ENCODE results near the gene ZFPM1. TPM values are rescaled to one million over a fixed set of nuclear protein-coding genes. Genes with fewer than 3 reads are reported as not detected.
A peak's percentile ranks its signal among the peaks of the same experiment; 100 is the strongest.

Gene ZFPM1
- total and polyA plus RNA-seq, 2 experiments from 2014 or later = 0.53 to 2.2 TPM

DNA sequence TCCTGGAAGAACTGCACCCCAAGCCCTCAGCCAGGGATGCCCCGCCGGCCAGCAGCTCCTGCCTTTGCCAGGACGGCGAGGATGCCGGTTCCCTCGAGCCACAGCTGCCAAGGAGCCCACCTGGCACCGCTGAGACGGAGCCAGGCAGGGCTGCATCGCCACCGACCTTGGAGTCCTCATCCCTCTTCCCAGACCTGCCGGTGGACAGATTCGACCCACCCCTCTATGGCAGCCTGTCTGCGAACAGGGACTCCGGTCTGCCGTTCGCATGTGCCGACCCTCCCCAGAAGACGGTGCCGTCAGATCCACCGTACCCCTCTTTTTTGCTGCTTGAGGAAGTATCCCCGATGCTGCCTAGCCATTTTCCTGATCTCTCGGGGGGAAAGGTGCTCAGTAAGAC, 21.4 kb upstream of the ZFPM1 start:
- TF ChIP-seq, protein P1, sequence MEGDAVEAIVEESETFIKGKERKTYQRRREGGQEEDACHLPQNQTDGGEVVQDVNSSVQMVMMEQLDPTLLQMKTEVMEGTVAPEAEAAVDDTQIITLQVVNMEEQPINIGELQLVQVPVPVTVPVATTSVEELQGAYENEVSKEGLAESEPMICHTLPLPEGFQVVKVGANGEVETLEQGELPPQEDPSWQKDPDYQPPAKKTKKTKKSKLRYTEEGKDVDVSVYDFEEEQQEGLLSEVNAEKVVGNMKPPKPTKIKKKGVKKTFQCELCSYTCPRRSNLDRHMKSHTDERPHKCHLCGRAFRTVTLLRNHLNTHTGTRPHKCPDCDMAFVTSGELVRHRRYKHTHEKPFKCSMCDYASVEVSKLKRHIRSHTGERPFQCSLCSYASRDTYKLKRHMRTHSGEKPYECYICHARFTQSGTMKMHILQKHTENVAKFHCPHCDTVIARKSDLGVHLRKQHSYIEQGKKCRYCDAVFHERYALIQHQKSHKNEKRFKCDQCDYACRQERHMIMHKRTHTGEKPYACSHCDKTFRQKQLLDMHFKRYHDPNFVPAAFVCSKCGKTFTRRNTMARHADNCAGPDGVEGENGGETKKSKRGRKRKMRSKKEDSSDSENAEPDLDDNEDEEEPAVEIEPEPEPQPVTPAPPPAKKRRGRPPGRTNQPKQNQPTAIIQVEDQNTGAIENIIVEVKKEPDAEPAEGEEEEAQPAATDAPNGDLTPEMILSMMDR (conservative IDR thresholded peaks at IDR 0.05; ENCODE audit: low read depth in 2 of 2) = no peak
- no peak for TF ChIP-seq ZNF114 (CRISPR knock-in tag; IDR thresholded peaks at IDR 0.05)
- TF ChIP-seq, protein P2, sequence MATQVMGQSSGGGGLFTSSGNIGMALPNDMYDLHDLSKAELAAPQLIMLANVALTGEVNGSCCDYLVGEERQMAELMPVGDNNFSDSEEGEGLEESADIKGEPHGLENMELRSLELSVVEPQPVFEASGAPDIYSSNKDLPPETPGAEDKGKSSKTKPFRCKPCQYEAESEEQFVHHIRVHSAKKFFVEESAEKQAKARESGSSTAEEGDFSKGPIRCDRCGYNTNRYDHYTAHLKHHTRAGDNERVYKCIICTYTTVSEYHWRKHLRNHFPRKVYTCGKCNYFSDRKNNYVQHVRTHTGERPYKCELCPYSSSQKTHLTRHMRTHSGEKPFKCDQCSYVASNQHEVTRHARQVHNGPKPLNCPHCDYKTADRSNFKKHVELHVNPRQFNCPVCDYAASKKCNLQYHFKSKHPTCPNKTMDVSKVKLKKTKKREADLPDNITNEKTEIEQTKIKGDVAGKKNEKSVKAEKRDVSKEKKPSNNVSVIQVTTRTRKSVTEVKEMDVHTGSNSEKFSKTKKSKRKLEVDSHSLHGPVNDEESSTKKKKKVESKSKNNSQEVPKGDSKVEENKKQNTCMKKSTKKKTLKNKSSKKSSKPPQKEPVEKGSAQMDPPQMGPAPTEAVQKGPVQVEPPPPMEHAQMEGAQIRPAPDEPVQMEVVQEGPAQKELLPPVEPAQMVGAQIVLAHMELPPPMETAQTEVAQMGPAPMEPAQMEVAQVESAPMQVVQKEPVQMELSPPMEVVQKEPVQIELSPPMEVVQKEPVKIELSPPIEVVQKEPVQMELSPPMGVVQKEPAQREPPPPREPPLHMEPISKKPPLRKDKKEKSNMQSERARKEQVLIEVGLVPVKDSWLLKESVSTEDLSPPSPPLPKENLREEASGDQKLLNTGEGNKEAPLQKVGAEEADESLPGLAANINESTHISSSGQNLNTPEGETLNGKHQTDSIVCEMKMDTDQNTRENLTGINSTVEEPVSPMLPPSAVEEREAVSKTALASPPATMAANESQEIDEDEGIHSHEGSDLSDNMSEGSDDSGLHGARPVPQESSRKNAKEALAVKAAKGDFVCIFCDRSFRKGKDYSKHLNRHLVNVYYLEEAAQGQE (IDR thresholded peaks at IDR 0.05; ENCODE audit: unreplicated experiment) = no peak
- TF ChIP-seq, protein P3, sequence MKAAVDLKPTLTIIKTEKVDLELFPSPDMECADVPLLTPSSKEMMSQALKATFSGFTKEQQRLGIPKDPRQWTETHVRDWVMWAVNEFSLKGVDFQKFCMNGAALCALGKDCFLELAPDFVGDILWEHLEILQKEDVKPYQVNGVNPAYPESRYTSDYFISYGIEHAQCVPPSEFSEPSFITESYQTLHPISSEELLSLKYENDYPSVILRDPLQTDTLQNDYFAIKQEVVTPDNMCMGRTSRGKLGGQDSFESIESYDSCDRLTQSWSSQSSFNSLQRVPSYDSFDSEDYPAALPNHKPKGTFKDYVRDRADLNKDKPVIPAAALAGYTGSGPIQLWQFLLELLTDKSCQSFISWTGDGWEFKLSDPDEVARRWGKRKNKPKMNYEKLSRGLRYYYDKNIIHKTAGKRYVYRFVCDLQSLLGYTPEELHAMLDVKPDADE (IDR thresholded peaks at IDR 0.05) = no peak
- no peak for TF ChIP-seq POLR2AphosphoS5 (IDR thresholded peaks at IDR 0.05; ENCODE audit: low read depth)
- no peak for TF ChIP-seq ZNF331 (CRISPR knock-in tag; IDR thresholded peaks at IDR 0.05; ENCODE audit: low read depth)
- no peak for TF ChIP-seq CREB1 (CRISPR knock-in tag; IDR thresholded peaks at IDR 0.05; ENCODE audit: low read depth)
- TF ChIP-seq JUNB (IDR thresholded peaks at IDR 0.05; ENCODE audit: unreplicated experiment) = no peak
- no peak for TF ChIP-seq EZH2 (IDR thresholded peaks at IDR 0.05; ENCODE audit: low read depth, unreplicated experiment)
- no peak for TF ChIP-seq EZH2phosphoT487 (IDR thresholded peaks at IDR 0.05; ENCODE audit: unreplicated experiment)
- TF ChIP-seq, protein P4, sequence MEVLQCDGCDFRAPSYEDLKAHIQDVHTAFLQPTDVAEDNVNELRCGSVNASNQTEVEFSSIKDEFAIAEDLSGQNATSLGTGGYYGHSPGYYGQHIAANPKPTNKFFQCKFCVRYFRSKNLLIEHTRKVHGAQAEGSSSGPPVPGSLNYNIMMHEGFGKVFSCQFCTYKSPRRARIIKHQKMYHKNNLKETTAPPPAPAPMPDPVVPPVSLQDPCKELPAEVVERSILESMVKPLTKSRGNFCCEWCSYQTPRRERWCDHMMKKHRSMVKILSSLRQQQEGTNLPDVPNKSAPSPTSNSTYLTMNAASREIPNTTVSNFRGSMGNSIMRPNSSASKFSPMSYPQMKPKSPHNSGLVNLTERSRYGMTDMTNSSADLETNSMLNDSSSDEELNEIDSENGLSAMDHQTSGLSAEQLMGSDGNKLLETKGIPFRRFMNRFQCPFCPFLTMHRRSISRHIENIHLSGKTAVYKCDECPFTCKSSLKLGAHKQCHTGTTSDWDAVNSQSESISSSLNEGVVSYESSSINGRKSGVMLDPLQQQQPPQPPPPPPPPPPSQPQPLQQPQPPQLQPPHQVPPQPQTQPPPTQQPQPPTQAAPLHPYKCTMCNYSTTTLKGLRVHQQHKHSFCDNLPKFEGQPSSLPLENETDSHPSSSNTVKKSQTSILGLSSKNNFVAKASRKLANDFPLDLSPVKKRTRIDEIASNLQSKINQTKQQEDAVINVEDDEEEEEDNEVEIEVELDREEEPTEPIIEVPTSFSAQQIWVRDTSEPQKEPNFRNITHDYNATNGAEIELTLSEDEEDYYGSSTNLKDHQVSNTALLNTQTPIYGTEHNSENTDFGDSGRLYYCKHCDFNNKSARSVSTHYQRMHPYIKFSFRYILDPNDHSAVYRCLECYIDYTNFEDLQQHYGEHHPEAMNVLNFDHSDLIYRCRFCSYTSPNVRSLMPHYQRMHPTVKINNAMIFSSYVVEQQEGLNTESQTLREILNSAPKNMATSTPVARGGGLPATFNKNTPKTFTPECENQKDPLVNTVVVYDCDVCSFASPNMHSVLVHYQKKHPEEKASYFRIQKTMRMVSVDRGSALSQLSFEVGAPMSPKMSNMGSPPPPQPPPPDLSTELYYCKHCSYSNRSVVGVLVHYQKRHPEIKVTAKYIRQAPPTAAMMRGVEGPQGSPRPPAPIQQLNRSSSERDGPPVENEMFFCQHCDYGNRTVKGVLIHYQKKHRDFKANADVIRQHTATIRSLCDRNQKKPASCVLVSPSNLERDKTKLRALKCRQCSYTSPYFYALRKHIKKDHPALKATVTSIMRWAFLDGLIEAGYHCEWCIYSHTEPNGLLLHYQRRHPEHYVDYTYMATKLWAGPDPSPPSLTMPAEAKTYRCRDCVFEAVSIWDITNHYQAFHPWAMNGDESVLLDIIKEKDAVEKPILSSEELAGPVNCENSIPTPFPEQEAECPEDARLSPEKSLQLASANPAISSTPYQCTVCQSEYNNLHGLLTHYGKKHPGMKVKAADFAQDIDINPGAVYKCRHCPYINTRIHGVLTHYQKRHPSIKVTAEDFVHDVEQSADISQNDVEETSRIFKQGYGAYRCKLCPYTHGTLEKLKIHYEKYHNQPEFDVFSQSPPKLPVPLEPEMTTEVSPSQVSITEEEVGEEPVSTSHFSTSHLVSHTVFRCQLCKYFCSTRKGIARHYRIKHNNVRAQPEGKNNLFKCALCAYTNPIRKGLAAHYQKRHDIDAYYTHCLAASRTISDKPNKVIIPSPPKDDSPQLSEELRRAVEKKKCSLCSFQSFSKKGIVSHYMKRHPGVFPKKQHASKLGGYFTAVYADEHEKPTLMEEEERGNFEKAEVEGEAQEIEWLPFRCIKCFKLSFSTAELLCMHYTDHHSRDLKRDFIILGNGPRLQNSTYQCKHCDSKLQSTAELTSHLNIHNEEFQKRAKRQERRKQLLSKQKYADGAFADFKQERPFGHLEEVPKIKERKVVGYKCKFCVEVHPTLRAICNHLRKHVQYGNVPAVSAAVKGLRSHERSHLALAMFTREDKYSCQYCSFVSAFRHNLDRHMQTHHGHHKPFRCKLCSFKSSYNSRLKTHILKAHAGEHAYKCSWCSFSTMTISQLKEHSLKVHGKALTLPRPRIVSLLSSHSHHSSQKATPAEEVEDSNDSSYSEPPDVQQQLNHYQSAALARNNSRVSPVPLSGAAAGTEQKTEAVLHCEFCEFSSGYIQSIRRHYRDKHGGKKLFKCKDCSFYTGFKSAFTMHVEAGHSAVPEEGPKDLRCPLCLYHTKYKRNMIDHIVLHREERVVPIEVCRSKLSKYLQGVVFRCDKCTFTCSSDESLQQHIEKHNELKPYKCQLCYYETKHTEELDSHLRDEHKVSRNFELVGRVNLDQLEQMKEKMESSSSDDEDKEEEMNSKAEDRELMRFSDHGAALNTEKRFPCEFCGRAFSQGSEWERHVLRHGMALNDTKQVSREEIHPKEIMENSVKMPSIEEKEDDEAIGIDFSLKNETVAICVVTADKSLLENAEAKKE (CRISPR knock-in tag; IDR thresholded peaks at IDR 0.05) = no peak
- TF ChIP-seq NANOG (IDR thresholded peaks at IDR 0.05; ENCODE audit: borderline replicate concordance) = no peak
- no peak for TF ChIP-seq STAT1 (IDR thresholded peaks at IDR 0.05; ENCODE audit: unreplicated experiment)
- Mint-ChIP-seq H3K27me3 (ENCODE audit: insufficient read depth, low read depth, poor library complexity) (peaks cover 12% of the 10 kb centered on the region), H3K4me1 (peaks cover 2% of the 10 kb centered on the region; the same call in 2 of the 3 replicates), H3K27ac (no peak overlapping the region), H3K36me3 (ENCODE audit: low read depth) (no peaks in the 10 kb centered on the region), H3K4me3 (0 out of 3 replicates have a peak overlapping the region, but pooled peaks have one; percentile 19), H3K9me3 (no peaks in the 10 kb centered on the region)
- H3K27me3 ChIP-seq (ENCODE audit: insufficient read depth) = no peaks in the 10 kb centered on the region
- DNase-seq (ENCODE audit: low spot score) (no peak), ATAC-seq (no peak)
- no peak overlapping the region for H3K4me2 ChIP-seq
- no peak overlapping the region for H3K4me3 ChIP-seq
- H3K27ac ChIP-seq (ENCODE audit: low read depth) = no peak overlapping the region
- H2AFZ ChIP-seq = no peak overlapping the region
- H3K9me2 ChIP-seq (ENCODE audit: insufficient read depth) = no peaks in the 10 kb centered on the region
- no peaks in the 10 kb centered on the region for H3K4me1 ChIP-seq (ENCODE audit: insufficient read depth)
- no peaks in the 10 kb centered on the region for H4K20me1 ChIP-seq (replicated peaks; ENCODE audit: insufficient read depth)
- H3K79me2 ChIP-seq (replicated peaks; ENCODE audit: insufficient read depth) = no peaks in the 10 kb centered on the region
- H3K36me3 ChIP-seq (ENCODE audit: insufficient read depth) = no peaks in the 10 kb centered on the region
- no peaks in the 10 kb centered on the region for H3F3A ChIP-seq (replicated peaks; ENCODE audit: low read depth)

All from GM23338 (cell line).